Panc1 (cell line): ENCODE results near the gene ZG16B. TPM values are rescaled to one million over a fixed set of nuclear protein-coding genes. Genes with fewer than 3 reads are reported as not detected.

Source experiments
- ATAC-seq: fragments of 200-7000 bp; cut with Tn5 transposase; 2 replicates; pipeline ENCODE4 v1.9.1; 2020; ENCODE audit warnings: mild to moderate bottlenecking, moderate library complexity
- BruUV-seq: library from RNA; stranded (reverse); fragments of 400-500 nt; replicated peaks from 2 replicates; lab custom pipeline; 2021; lab: Mats Ljungman, UMichigan
- CTCF ChIA-PET: fragments of 300-600 bp; sonication (Branson Sonifier 250); formaldehyde crosslinking; loops from one replicate; lab custom pipeline; 2022; ENCODE audit warnings: antibody characterized with exemption; lab: Charles Lee
- POLR2A ChIA-PET: fragments of 300-600 bp; sonication (Branson Sonifier 250); formaldehyde crosslinking; loops from one replicate; lab custom pipeline; 2022; ENCODE audit warnings: antibody characterized with exemption; lab: Charles Lee
- DNase-seq: peaks from one replicate; pipeline ENCODE4 v3.0.0-alpha.2; 2010; ENCODE audit warnings: low read depth, low spot score
- H3K27ac ChIP-seq: 2 replicates; pipeline ENCODE4 v1.5.1; 2011; ENCODE audit warnings: mild to moderate bottlenecking, low read length, inconsistent platforms
- H3K27me3 ChIP-seq: fragments of 200-500 bp; sonication (Bioruptor generic); 2 replicates; pipeline ENCODE4 v1.6.0; 2014; ENCODE audit warnings: low read length, inconsistent platforms; ENCODE audit not compliant: control insufficient read depth, insufficient read depth
- H3K36me3 ChIP-seq: fragments of 200-500 bp; sonication (Bioruptor generic); 2 replicates; pipeline ENCODE4 v1.5.1; 2014; ENCODE audit warnings: inconsistent platforms, mild to moderate bottlenecking, low read length, moderate library complexity; ENCODE audit not compliant: control insufficient read depth, insufficient read depth
- H3K4me1 ChIP-seq: 2 replicates; pipeline ENCODE4 v1.5.1; 2011; ENCODE audit warnings: inconsistent platforms, mild to moderate bottlenecking, low read length, moderate library complexity; ENCODE audit not compliant: control insufficient read depth, insufficient read depth
- H3K4me3 ChIP-seq, 2 experiments: 2 replicates each; pipeline ENCODE4 v1.5.1; 2011 to 2012; ENCODE audit warnings: low read depth in 2 of 2, low read length in 2 of 2, mild to moderate bottlenecking in 2 of 2, inconsistent platforms in 1 of 2, moderate library complexity in 1 of 2
- H3K9me3 ChIP-seq: fragments of 200-500 bp; sonication (Bioruptor generic); 2 replicates; pipeline ENCODE4 v1.5.1; 2014; ENCODE audit warnings: low read depth, mild to moderate bottlenecking, inconsistent platforms, low read length, moderate library complexity; ENCODE audit not compliant: control insufficient read depth, insufficient read depth
- POLR2AphosphoS5 ChIP-seq: IDR thresholded peaks from 2 replicates; pipeline ENCODE4 v1.6.1; 2012; ENCODE audit warnings: mild to moderate bottlenecking, low read depth, low read length, moderate library complexity
- SIN3A ChIP-seq: IDR thresholded peaks from 2 replicates; pipeline ENCODE4 v1.6.1; 2012; ENCODE audit warnings: low read depth, mild to moderate bottlenecking, low read length, moderate library complexity, borderline replicate concordance; ENCODE audit not compliant: insufficient read depth
- TCF7L2 ChIP-seq: IDR thresholded peaks from 2 replicates; pipeline ENCODE4 v1.6.1; 2011; ENCODE audit warnings: mild to moderate bottlenecking, low read depth, low read length, inconsistent platforms
- in situ Hi-C: cut with HindIII; loops from 2 replicates; pipeline ENCODE4 v1.10.0; 2016; ENCODE audit warnings: low sequenced_read_pairs, low pct_unique_long_range_greater_than_20kb
- intact Hi-C: fragments of 100-400 bp; cut with micrococcal nuclease; formaldehyde crosslinking; loops from one replicate; pipeline ENCODE4 v1.10.0; 2022; ENCODE audit not compliant: unreplicated experiment
- total RNA-seq: library from RNA; stranded (reverse); gene quantifications from one replicate; pipeline ENCODE4 v1.2.1, GENCODE V29; 2021; ENCODE audit not compliant: unreplicated experiment
- TF ChIP-seq, protein P1 (sequence below), 2 experiments: IDR thresholded peaks; 2 replicates each; pipeline ENCODE4 v1.6.1; 2011 to 2012; ENCODE audit warnings: low read depth in 2 of 2, control low read depth in 1 of 2, low read length in 1 of 2, mild to moderate bottlenecking in 1 of 2, moderate library complexity in 1 of 2; ENCODE audit not compliant: insufficient read depth in 1 of 2
- TF ChIP-seq, protein P2 (sequence below): fragments of 450-650 bp; IDR thresholded peaks from 2 replicates; pipeline ENCODE4 v1.5.1; 2017; ENCODE audit warnings: mild to moderate bottlenecking

The ZG16B gene
- total RNA-seq, 1 experiment from 2014 or later: 9.1 TPM

DNA sequence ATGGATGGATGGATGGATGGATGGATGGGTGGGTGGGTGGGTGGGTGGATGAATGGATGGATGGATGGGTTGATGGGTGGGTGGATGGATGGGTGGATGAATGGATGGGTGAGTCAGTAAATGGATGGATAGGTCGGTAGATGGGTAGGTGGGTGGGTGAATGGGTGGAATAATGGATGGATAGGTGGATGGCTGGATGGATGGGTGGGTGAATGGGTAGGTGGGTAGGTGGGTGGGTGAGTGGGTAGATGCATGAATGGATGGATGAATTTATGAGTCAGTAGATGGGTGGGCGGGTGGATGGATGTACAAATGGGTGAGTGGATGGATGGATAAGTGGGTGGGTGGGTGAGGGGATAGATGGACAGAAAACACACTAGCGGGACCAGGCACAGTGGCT, 4.9 kb downstream of the ZG16B start:
- CTCF ChIA-PET: no interaction called here
- Histone ChIP-seq H3K27ac (peak overlapping the region; percentile 79), H3K36me3 (no peaks in the 10 kb centered on the region), H3K4me3 (no peak overlapping the region), H3K27me3 (no peaks in the 10 kb centered on the region), H3K9me3 (no peaks in the 10 kb centered on the region), H3K4me1 (peaks cover 48% of the 10 kb centered on the region)
- POLR2A ChIA-PET: no interaction called here
- ATAC-seq: no peak
- DNase-seq: no peak
- no TSS peak for BruUV-seq
- intact Hi-C loops: loop anchor here (5.0 kb wide), 1 partner anchor 63 kb away; no protein-coding TSS in a partner anchor
- in situ Hi-C loops: no loop called here
- TF ChIP-seq, protein P1, sequence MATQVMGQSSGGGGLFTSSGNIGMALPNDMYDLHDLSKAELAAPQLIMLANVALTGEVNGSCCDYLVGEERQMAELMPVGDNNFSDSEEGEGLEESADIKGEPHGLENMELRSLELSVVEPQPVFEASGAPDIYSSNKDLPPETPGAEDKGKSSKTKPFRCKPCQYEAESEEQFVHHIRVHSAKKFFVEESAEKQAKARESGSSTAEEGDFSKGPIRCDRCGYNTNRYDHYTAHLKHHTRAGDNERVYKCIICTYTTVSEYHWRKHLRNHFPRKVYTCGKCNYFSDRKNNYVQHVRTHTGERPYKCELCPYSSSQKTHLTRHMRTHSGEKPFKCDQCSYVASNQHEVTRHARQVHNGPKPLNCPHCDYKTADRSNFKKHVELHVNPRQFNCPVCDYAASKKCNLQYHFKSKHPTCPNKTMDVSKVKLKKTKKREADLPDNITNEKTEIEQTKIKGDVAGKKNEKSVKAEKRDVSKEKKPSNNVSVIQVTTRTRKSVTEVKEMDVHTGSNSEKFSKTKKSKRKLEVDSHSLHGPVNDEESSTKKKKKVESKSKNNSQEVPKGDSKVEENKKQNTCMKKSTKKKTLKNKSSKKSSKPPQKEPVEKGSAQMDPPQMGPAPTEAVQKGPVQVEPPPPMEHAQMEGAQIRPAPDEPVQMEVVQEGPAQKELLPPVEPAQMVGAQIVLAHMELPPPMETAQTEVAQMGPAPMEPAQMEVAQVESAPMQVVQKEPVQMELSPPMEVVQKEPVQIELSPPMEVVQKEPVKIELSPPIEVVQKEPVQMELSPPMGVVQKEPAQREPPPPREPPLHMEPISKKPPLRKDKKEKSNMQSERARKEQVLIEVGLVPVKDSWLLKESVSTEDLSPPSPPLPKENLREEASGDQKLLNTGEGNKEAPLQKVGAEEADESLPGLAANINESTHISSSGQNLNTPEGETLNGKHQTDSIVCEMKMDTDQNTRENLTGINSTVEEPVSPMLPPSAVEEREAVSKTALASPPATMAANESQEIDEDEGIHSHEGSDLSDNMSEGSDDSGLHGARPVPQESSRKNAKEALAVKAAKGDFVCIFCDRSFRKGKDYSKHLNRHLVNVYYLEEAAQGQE (IDR thresholded peaks at IDR 0.05; ENCODE audit: insufficient read depth in 1 of 2, low read depth in 2 of 2, low read length in 1 of 2): no peak
- TF ChIP-seq POLR2AphosphoS5 (no peak), SIN3A (no peak), TCF7L2 (no peak)
- TF ChIP-seq, protein P2, sequence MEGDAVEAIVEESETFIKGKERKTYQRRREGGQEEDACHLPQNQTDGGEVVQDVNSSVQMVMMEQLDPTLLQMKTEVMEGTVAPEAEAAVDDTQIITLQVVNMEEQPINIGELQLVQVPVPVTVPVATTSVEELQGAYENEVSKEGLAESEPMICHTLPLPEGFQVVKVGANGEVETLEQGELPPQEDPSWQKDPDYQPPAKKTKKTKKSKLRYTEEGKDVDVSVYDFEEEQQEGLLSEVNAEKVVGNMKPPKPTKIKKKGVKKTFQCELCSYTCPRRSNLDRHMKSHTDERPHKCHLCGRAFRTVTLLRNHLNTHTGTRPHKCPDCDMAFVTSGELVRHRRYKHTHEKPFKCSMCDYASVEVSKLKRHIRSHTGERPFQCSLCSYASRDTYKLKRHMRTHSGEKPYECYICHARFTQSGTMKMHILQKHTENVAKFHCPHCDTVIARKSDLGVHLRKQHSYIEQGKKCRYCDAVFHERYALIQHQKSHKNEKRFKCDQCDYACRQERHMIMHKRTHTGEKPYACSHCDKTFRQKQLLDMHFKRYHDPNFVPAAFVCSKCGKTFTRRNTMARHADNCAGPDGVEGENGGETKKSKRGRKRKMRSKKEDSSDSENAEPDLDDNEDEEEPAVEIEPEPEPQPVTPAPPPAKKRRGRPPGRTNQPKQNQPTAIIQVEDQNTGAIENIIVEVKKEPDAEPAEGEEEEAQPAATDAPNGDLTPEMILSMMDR: no peak

DNA sequence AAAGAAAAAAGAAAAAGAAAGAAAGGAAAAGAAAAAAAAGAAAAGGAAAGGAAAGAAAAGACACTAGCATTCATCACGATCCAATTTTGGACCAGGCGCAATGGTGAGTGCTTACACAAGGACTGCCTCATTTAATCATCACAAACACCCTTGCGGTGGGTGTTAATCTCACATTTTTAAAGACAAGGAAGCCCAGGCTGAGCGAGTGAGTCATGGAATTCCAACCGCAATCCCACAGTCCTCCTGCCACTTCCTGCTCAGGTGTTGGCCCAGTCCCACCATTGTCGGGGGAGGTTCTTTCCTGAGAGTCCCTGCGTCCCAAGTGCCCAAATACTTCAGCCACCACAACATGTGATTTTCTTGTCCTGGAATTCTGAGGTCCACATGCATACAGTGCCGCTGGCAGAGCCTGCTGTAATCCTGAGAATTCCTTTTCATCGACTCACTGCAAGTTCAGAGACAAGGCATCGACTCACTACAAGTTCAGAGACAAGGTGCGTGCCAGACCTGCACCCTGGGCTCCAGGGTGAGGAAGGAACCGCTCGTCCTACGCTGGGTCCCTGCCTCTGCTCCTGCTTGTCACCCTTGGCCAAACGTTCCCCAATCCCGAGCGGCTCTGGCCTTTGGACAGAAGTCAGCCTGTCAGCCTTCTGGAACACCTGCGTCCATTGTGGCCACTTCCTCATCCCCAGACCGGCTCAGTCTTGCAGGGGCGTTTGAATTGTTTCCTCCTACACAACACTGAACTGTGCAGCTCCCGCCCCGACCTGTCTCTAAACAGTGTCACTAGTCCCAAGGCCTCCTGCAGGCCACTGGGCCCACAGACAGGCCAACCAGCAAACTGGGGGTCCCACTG, 5.8 kb downstream of the ZG16B start:
- DNase-seq (peak; percentile 99), ATAC-seq (peak; percentile 89)
- Histone ChIP-seq H3K4me1 (peaks cover 41% of the 10 kb centered on the region), H3K36me3 (no peaks in the 10 kb centered on the region), H3K27me3 (no peaks in the 10 kb centered on the region), H3K27ac (peak overlapping the region; percentile 79), H3K4me3 (peak overlapping the region; percentile 3 to 33; a peak in 2 of 4 replicates), H3K9me3 (no peaks in the 10 kb centered on the region)
- in situ Hi-C loops: no loop called here
- ChIA-PET POLR2A (interaction anchor here (0.6 to 0.7 kb wide), 2 partner anchors 58 to 153 kb away, joined by 5 to 7 read pairs; partner anchors contain the start of gene KCTD5), CTCF (no interaction called here)
- TF ChIP-seq, protein P2: no peak
- TF ChIP-seq SIN3A: no peak
- peak; percentile 93 for TF ChIP-seq POLR2AphosphoS5
- TF ChIP-seq, protein P1 (IDR thresholded peaks at IDR 0.05; ENCODE audit: insufficient read depth in 1 of 2, low read depth in 2 of 2, low read length in 1 of 2): 0 out of 4 replicates have a peak, but pooled peaks of 1 of the 2 experiments have one; percentile 51
- peak; percentile 86; the same call in 1 of the 2 replicates for TF ChIP-seq TCF7L2
- BruUV-seq: no TSS peak
- intact Hi-C loops: loop anchor here (5.0 kb wide), 1 partner anchor 64 kb away; no protein-coding TSS in a partner anchor
